IMR-90 (cell line): ENCODE results near the gene SCARF2. TPM values are rescaled to one million over a fixed set of nuclear protein-coding genes. Genes with fewer than 3 reads are reported as not detected.
"Not testable (repeated sequence)": the region's sequence is repeated elsewhere in the genome, so short reads cannot be mapped to it uniquely, and the experiment has no call there.

ENCODE experiments used
- ATAC-seq: fragments of 200-7000 bp; cut with Tn5 transposase; 2 replicates; pipeline ENCODE4 v1.9.1; 2020; ENCODE audit warnings: low read depth, mild to moderate bottlenecking, moderate library complexity
- BruUV-seq: library from RNA; stranded (reverse); fragments of 400-500 nt; replicated peaks from 2 replicates; lab custom pipeline; 2021; lab: Mats Ljungman, UMichigan
- CTCF ChIA-PET: fragments of 300-600 bp; formaldehyde crosslinking; extraction: SDS; loops from one replicate; lab custom pipeline; 2021; ENCODE audit warnings: antibody characterized with exemption; lab: Yijun Ruan, JAX
- POLR2A ChIA-PET: fragments of 300-600 bp; sonication (Branson Sonifier 250); formaldehyde crosslinking; loops from one replicate; lab custom pipeline; 2022; ENCODE audit warnings: antibody characterized with exemption; ENCODE audit not compliant: unreplicated experiment; lab: Charles Lee
- DNase-seq: peaks from one replicate; pipeline ENCODE4 v3.0.0; 2013
- H2AFZ ChIP-seq: replicated peaks from 2 replicates; pipeline ENCODE3; 2013; ENCODE audit warnings: low read length, mild to moderate bottlenecking; ENCODE audit not compliant: poor library complexity
- H2AK5ac ChIP-seq: 2 replicates; pipeline ENCODE4 v1.6.1; 2013; ENCODE audit warnings: low read depth, low read length, inconsistent platforms
- H2AK9ac ChIP-seq: replicated peaks from 2 replicates; pipeline ENCODE3; 2013; ENCODE audit warnings: mild to moderate bottlenecking, low read depth, low read length, moderate library complexity; ENCODE audit not compliant: poor library complexity
- H2BK120ac ChIP-seq: 2 replicates; pipeline ENCODE4 v1.6.1; 2013; ENCODE audit warnings: low read depth, low read length, inconsistent platforms
- H2BK15ac ChIP-seq: 3 replicates; pipeline ENCODE4 v1.6.1; 2013; ENCODE audit warnings: low read depth, low read length, inconsistent platforms
- H2BK20ac ChIP-seq: 2 replicates; pipeline ENCODE4 v1.6.1; 2013; ENCODE audit warnings: low read depth, mild to moderate bottlenecking, inconsistent platforms, low read length, moderate library complexity
- H2BK5ac ChIP-seq: 2 replicates; pipeline ENCODE4 v1.6.1; 2013; ENCODE audit warnings: mild to moderate bottlenecking, low read depth, low read length, inconsistent platforms; ENCODE audit not compliant: poor library complexity, severe bottlenecking
- H3K14ac ChIP-seq: replicated peaks from 2 replicates; pipeline ENCODE4 v1.6.1; 2013; ENCODE audit warnings: low read depth, low read length, inconsistent platforms
- H3K18ac ChIP-seq: 2 replicates; pipeline ENCODE4 v1.6.1; 2013; ENCODE audit warnings: low read depth, low read length, control low read depth
- H3K23ac ChIP-seq: 2 replicates; pipeline ENCODE4 v1.6.1; 2013; ENCODE audit warnings: low read depth, low read length, inconsistent platforms
- H3K27ac ChIP-seq: 2 replicates; pipeline ENCODE4 v1.5.1; 2013; ENCODE audit warnings: mild to moderate bottlenecking, control low read depth, low read length; ENCODE audit not compliant: insufficient read depth
- H3K27me3 ChIP-seq: 2 replicates; pipeline ENCODE4 v1.6.1; 2013; ENCODE audit warnings: low read length; ENCODE audit not compliant: control insufficient read depth, insufficient read depth
- H3K36me3 ChIP-seq: 2 replicates; pipeline ENCODE4 v1.6.1; 2013; ENCODE audit warnings: low read length, mixed read lengths; ENCODE audit not compliant: control insufficient read depth, insufficient read depth
- H3K4ac ChIP-seq: 2 replicates; pipeline ENCODE4 v1.6.1; 2013; ENCODE audit warnings: low read depth, low read length, inconsistent platforms
- H3K4me1 ChIP-seq: 2 replicates; pipeline ENCODE4 v1.6.1; 2013; ENCODE audit warnings: low read length, mixed read lengths; ENCODE audit not compliant: control insufficient read depth, insufficient read depth
- H3K4me2 ChIP-seq: 2 replicates; pipeline ENCODE4 v1.6.1; 2013; ENCODE audit warnings: low read depth, mild to moderate bottlenecking, control low read depth, low read length, moderate library complexity
- H3K4me3 ChIP-seq: 2 replicates; pipeline ENCODE4 v1.5.1; 2013; ENCODE audit warnings: low read depth, mild to moderate bottlenecking, control low read depth, low read length, moderate library complexity; ENCODE audit not compliant: insufficient read depth
- H3K56ac ChIP-seq: 2 replicates; pipeline ENCODE4 v1.6.1; 2013; ENCODE audit warnings: low read length, inconsistent platforms; ENCODE audit not compliant: insufficient read depth; ENCODE audit errors: extremely low read depth
- H3K79me1 ChIP-seq, 2 experiments: 2 replicates each; pipeline ENCODE4 v1.6.1; 2013; ENCODE audit warnings: low read length in 2 of 2, inconsistent platforms in 1 of 2, low read depth in 1 of 2
- H3K9ac ChIP-seq: 2 replicates; pipeline ENCODE4 v1.6.1; 2013; ENCODE audit warnings: low read depth, low read length, control low read depth
- H3K9me1 ChIP-seq: 2 replicates; pipeline ENCODE4 v1.6.1; 2013; ENCODE audit warnings: low read length, inconsistent platforms; ENCODE audit not compliant: insufficient read depth
- H3K9me3 ChIP-seq: 2 replicates; pipeline ENCODE4 v1.6.1; 2013; ENCODE audit warnings: low read length; ENCODE audit not compliant: control insufficient read depth, insufficient read depth
- H4K20me1 ChIP-seq: 2 replicates; pipeline ENCODE4 v1.6.1; 2013; ENCODE audit warnings: low read length, inconsistent platforms; ENCODE audit not compliant: insufficient read depth
- H4K5ac ChIP-seq: 2 replicates; pipeline ENCODE4 v1.6.1; 2013; ENCODE audit warnings: mild to moderate bottlenecking, low read depth, low read length, control low read depth
- H4K8ac ChIP-seq, 2 experiments: 2 replicates each; pipeline ENCODE4 v1.6.1; 2013; ENCODE audit warnings: low read depth in 2 of 2, low read length in 2 of 2, control low read depth in 1 of 2, inconsistent platforms in 1 of 2
- H4K91ac ChIP-seq: 2 replicates; pipeline ENCODE4 v1.6.1; 2013; ENCODE audit warnings: low read depth, low read length, inconsistent platforms; ENCODE audit not compliant: insufficient read depth
- CTCF ChIP-seq: conservative IDR thresholded peaks from 2 replicates; pipeline ENCODE4 v1.5.1; 2012; ENCODE audit warnings: mild to moderate bottlenecking, low read depth, low read length, improper control_type of control experiment
- WGBS, 2 experiments: methylation state at CpG; one replicate each; pipeline versions ENCODE4 v1.1.5 to v1.1.7; 2013; ENCODE audit warnings: missing lambda C conversion rate in 2 of 2; ENCODE audit not compliant: insufficient read length in 1 of 2; ENCODE audit errors: extremely low coverage in 2 of 2; 5-methylcytosine and 5-hydroxymethylcytosine counted together
- dilution Hi-C: fragments of 300-500 bp; cut with HindIII; formaldehyde crosslinking; loops from one replicate; pipeline ENCODE4 v1.14.3; 2018; ENCODE audit warnings: low sequenced_read_pairs; ENCODE audit not compliant: unreplicated experiment
- in situ Hi-C: fragments of 300-500 bp; cut with MboI; formaldehyde crosslinking; loops from 3 replicates; pipeline ENCODE4 v1.14.3; 2019; ENCODE audit warnings: low sequenced_read_pairs, inconsistent platforms, mixed read lengths
- intact Hi-C: fragments of 100-400 bp; cut with micrococcal nuclease; formaldehyde crosslinking; loops from 2 replicates; pipeline ENCODE4 v1.10.0; 2022
- polyA plus RNA-seq, 3 experiments: library from polyadenylated mRNA; depleted of rRNA; stranded (reverse); fragments of >200 nt; gene quantifications; 2 replicates each; pipeline ENCODE4 v1.2.3, GENCODE V29; 2012; ENCODE audit warnings: low replicate concordance in 1 of 3
- total RNA-seq: library from RNA; depleted of rRNA; stranded (reverse); fragments of >200 nt; gene quantifications from 2 replicates; pipeline ENCODE4 v1.2.3, GENCODE V29; 2012

Gene SCARF2
- total and polyA plus RNA-seq, 2 of the 4 experiments (the other 2 are of a cell fraction) = 3.4 to 37.0 TPM

GRCh38 chr22:20471126-20471833, 33.7 kb upstream of the SCARF2 start:
- peaks cover 32% of the 10 kb centered on the region for H3K36me3 ChIP-seq
- no peak overlapping the region for H3K27ac ChIP-seq
- H3K14ac ChIP-seq = no peak overlapping the region
- peaks cover 16% of the 10 kb centered on the region for H3K9me1 ChIP-seq
- H3K4ac ChIP-seq = no peak overlapping the region
- no peak overlapping the region for H2AFZ ChIP-seq
- H2BK120ac ChIP-seq = no peak overlapping the region
- no TSS peak for BruUV-seq
- H4K8ac ChIP-seq = no peak overlapping the region
- intact Hi-C loops = no loop called here
- no peak for TF ChIP-seq CTCF
- H2BK20ac ChIP-seq = no peak overlapping the region
- H3K4me1 ChIP-seq = no peaks in the 10 kb centered on the region
- no peak overlapping the region for H4K5ac ChIP-seq
- peak overlapping the region; percentile 24 for H2AK9ac ChIP-seq
- CTCF ChIA-PET = no interaction called here
- H4K91ac ChIP-seq = no peak overlapping the region
- H3K79me1 ChIP-seq = peaks cover 0 to 5% of the 10 kb centered on the region in 2 experiments; a peak in 1 of 4 replicates
- no peaks in the 10 kb centered on the region for H3K9me3 ChIP-seq
- no peak overlapping the region for H3K9ac ChIP-seq
- H3K4me3 ChIP-seq = no peak overlapping the region
- no peak overlapping the region for H3K18ac ChIP-seq
- H2BK5ac ChIP-seq = no peak overlapping the region
- DNase-seq = no peak
- no peaks in the 10 kb centered on the region for H3K27me3 ChIP-seq
- no peak overlapping the region for H2BK15ac ChIP-seq
- no peak overlapping the region for H3K23ac ChIP-seq
- no peak overlapping the region for H3K56ac ChIP-seq
- POLR2A ChIA-PET = no interaction called here
- 94% methylated on average over 2 of the region's 9 CpGs; no CpG with 5 or more reads in 1 of the 2 experiments for WGBS, 2 experiments
- dilution Hi-C loops = no loop called here
- no peak overlapping the region for H2AK5ac ChIP-seq
- H4K20me1 ChIP-seq = no peaks in the 10 kb centered on the region; the same call in 1 of the 2 replicates
- ATAC-seq = no peak
- no peak overlapping the region for H3K4me2 ChIP-seq
- in situ Hi-C loops = no loop called here

GRCh38 chr22:20470525-20470924, 32.9 kb upstream of the SCARF2 start:
- dilution Hi-C loops, H2AK5ac ChIP-seq, in situ Hi-C loops, H3K4me1 ChIP-seq, H3K4me3 ChIP-seq, H2AK9ac ChIP-seq, H4K20me1 ChIP-seq, H2BK20ac ChIP-seq, H3K4ac ChIP-seq, H3K4me2 ChIP-seq, H3K18ac ChIP-seq, BruUV-seq, H3K56ac ChIP-seq, H2BK5ac ChIP-seq, H2BK120ac ChIP-seq, H3K14ac ChIP-seq, intact Hi-C loops, H4K8ac ChIP-seq, H3K9me3 ChIP-seq, ATAC-seq, H4K91ac ChIP-seq, H3K79me1 ChIP-seq, H2BK15ac ChIP-seq, H3K9ac ChIP-seq, H3K27me3 ChIP-seq, H3K23ac ChIP-seq, POLR2A ChIA-PET, DNase-seq, H4K5ac ChIP-seq, H2AFZ ChIP-seq, H3K27ac ChIP-seq: not testable (repeated sequence)
- CTCF ChIA-PET = interaction anchor here (1.2 kb wide), 1 partner anchor 14 kb away, joined by 3 read pairs; no protein-coding TSS in a partner anchor
- Histone ChIP-seq H3K36me3 (peaks cover 32% of the 10 kb centered on the region), H3K9me1 (peaks cover 16% of the 10 kb centered on the region)
- 100% methylated on average over 1 of the region's 2 CpGs; no CpG with 5 or more reads in 1 of the 2 experiments for WGBS, 2 experiments
